ENCODE measurements around the gene MAML2.

Gene MAML2

DNA sequence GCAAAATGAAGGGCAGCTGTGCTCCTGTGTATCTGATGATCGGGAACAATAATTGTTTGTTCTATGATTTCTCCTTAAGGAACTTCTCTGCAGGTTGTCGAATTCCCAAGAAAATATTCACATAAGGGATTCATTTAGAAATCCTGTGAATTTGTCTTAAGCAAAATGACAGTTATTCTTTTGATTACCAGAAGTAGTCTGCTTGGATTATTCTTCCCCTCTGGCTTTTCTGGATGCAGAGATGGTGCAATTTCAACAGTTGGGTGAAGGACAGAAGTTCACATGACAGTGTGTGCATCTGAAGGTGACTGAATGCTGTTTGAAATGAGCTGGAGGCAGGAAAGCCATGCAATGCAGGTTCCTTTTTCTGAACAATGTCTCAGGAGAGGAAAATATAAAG is 281.9 kb downstream of the MAML2 start:
- Histone ChIP-seq H2AFZ (ENCODE audit: low read depth, low read length) (no peak overlapping the region), H3K4me2 (ENCODE audit: insufficient read depth, low read length) (no peak overlapping the region), H3K9me3 (ENCODE audit: insufficient read depth, low read length, severe bottlenecking) (no peaks in the 10 kb centered on the region), H3K9ac (ENCODE audit: low read depth, low read length) (no peak overlapping the region), H3K4me1 (ENCODE audit: insufficient read depth, low read length) (0 out of 2 replicates have a peak, but pooled peaks cover 7% of the 10 kb centered on the region), H3K27ac (ENCODE audit: low read length) (no peak overlapping the region), H3K79me2 (ENCODE audit: insufficient read depth, low read length) (no peaks in the 10 kb centered on the region), H3K36me3 (ENCODE audit: insufficient read depth, low read length) (no peaks in the 10 kb centered on the region), H3K4me3 (ENCODE audit: low read depth in 1 of 2, low read length in 2 of 2) (no peak overlapping the region), H4K20me1 (ENCODE audit: insufficient read depth, low read length) (no peaks in the 10 kb centered on the region), H3K27me3 (ENCODE audit: insufficient read depth, low read length, poor library complexity) (no peaks in the 10 kb centered on the region)
- no peak for TF ChIP-seq EZH2 (IDR thresholded peaks at IDR 0.05; ENCODE audit: borderline replicate concordance, low read depth, low read length, severe bottlenecking)
- TF ChIP-seq, protein P1, sequence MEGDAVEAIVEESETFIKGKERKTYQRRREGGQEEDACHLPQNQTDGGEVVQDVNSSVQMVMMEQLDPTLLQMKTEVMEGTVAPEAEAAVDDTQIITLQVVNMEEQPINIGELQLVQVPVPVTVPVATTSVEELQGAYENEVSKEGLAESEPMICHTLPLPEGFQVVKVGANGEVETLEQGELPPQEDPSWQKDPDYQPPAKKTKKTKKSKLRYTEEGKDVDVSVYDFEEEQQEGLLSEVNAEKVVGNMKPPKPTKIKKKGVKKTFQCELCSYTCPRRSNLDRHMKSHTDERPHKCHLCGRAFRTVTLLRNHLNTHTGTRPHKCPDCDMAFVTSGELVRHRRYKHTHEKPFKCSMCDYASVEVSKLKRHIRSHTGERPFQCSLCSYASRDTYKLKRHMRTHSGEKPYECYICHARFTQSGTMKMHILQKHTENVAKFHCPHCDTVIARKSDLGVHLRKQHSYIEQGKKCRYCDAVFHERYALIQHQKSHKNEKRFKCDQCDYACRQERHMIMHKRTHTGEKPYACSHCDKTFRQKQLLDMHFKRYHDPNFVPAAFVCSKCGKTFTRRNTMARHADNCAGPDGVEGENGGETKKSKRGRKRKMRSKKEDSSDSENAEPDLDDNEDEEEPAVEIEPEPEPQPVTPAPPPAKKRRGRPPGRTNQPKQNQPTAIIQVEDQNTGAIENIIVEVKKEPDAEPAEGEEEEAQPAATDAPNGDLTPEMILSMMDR (IDR thresholded peaks at IDR 0.05; ENCODE audit: borderline replicate concordance, extremely low read depth, low read length, poor library complexity, severe bottlenecking), result no peak
- no peak for DNase-seq
- no peak for ATAC-seq (ENCODE audit: insufficient read depth, low read depth)

- Histone ChIP-seq H2AFZ (ENCODE audit: low read depth, low read length) (no peak overlapping the region), H3K27me3 (ENCODE audit: insufficient read depth, low read length, poor library complexity) (no peaks in the 10 kb centered on the region), H3K79me2 (ENCODE audit: insufficient read depth, low read length) (no peaks in the 10 kb centered on the region), H3K9me3 (ENCODE audit: insufficient read depth, low read length, severe bottlenecking) (no peaks in the 10 kb centered on the region), H3K36me3 (ENCODE audit: insufficient read depth, low read length) (no peaks in the 10 kb centered on the region), H3K27ac (ENCODE audit: low read length) (no peak overlapping the region), H3K4me3 (ENCODE audit: low read depth in 1 of 2, low read length in 2 of 2) (no peak overlapping the region), H3K4me2 (ENCODE audit: insufficient read depth, low read length) (no peak overlapping the region), H4K20me1 (ENCODE audit: insufficient read depth, low read length) (no peaks in the 10 kb centered on the region), H3K9ac (ENCODE audit: low read depth, low read length) (no peak overlapping the region), H3K4me1 (ENCODE audit: insufficient read depth, low read length) (0 out of 2 replicates have a peak, but pooled peaks cover 6% of the 10 kb centered on the region)
- DNase-seq, result no peak
- no peak for TF ChIP-seq EZH2 (IDR thresholded peaks at IDR 0.05; ENCODE audit: borderline replicate concordance, low read depth, low read length, severe bottlenecking)
- TF ChIP-seq, protein P1 (IDR thresholded peaks at IDR 0.05; ENCODE audit: borderline replicate concordance, extremely low read depth, low read length, poor library complexity, severe bottlenecking), result no peak
- ATAC-seq (ENCODE audit: insufficient read depth, low read depth), result no peak
Measured at GRCh38 chr11:96057502-96057901, 285.5 kb downstream of the MAML2 start.

GRCh38 chr11:96056576-96056975 is 286.4 kb downstream of the MAML2 start:
- no peak overlapping the region for H3K4me3 ChIP-seq (ENCODE audit: low read depth in 1 of 2, low read length in 2 of 2)
- H3K27me3 ChIP-seq (ENCODE audit: insufficient read depth, low read length, poor library complexity), result no peaks in the 10 kb centered on the region
- no peak overlapping the region for H3K27ac ChIP-seq (ENCODE audit: low read length)
- no peak for TF ChIP-seq EZH2 (IDR thresholded peaks at IDR 0.05; ENCODE audit: borderline replicate concordance, low read depth, low read length, severe bottlenecking)
- TF ChIP-seq, protein P1 (IDR thresholded peaks at IDR 0.05; ENCODE audit: borderline replicate concordance, extremely low read depth, low read length, poor library complexity, severe bottlenecking), result no peak
- H3K79me2 ChIP-seq (ENCODE audit: insufficient read depth, low read length), result no peaks in the 10 kb centered on the region
- DNase-seq, result no peak
- no peaks in the 10 kb centered on the region for H3K36me3 ChIP-seq (ENCODE audit: insufficient read depth, low read length)
- H4K20me1 ChIP-seq (ENCODE audit: insufficient read depth, low read length), result no peaks in the 10 kb centered on the region
- no peaks in the 10 kb centered on the region for H3K9me3 ChIP-seq (ENCODE audit: insufficient read depth, low read length, severe bottlenecking)
- no peak overlapping the region for H3K4me2 ChIP-seq (ENCODE audit: insufficient read depth, low read length)
- H3K4me1 ChIP-seq (ENCODE audit: insufficient read depth, low read length), result no peaks in the 10 kb centered on the region
- no peak overlapping the region for H2AFZ ChIP-seq (ENCODE audit: low read depth, low read length)
- ATAC-seq (ENCODE audit: insufficient read depth, low read depth), result no peak
- H3K9ac ChIP-seq (ENCODE audit: low read depth, low read length), result no peak overlapping the region

Data from DND-41 (cell line).